ENCODE measurements around the gene CTU2.

GRCh38 chr16:88739139-88739976, 33.1 kb downstream of the CTU2 start:
- TF ChIP-seq CTCF (IDR thresholded peaks at IDR 0.05) (no peak), POLR2A (IDR thresholded peaks at IDR 0.05) (no peak), POLR2AphosphoS5 (IDR thresholded peaks at IDR 0.05) (no peak)

All from breast epithelium (tissue), 3 donors.